Fibroblast of pulmonary artery (primary cell): ENCODE data around the gene OPRPN.

ENCODE experiments used
- DNase-seq: peaks from one replicate; pipeline ENCODE4 v3.0.0-alpha.2; 2010; ENCODE audit warnings: low read depth
- H3K4me3 ChIP-seq: replicated peaks from 2 replicates; pipeline ENCODE4 v1.5.1; 2011; ENCODE audit warnings: low read depth, mild to moderate bottlenecking, control low read depth, low read length, moderate library complexity
- TF ChIP-seq, protein P1 (sequence below): IDR thresholded peaks from 2 replicates; pipeline ENCODE4 v1.5.1; 2011; ENCODE audit warnings: mild to moderate bottlenecking, control low read depth, low read length, inconsistent platforms; ENCODE audit errors: missing control alignments

OPRPN gene

DNA sequence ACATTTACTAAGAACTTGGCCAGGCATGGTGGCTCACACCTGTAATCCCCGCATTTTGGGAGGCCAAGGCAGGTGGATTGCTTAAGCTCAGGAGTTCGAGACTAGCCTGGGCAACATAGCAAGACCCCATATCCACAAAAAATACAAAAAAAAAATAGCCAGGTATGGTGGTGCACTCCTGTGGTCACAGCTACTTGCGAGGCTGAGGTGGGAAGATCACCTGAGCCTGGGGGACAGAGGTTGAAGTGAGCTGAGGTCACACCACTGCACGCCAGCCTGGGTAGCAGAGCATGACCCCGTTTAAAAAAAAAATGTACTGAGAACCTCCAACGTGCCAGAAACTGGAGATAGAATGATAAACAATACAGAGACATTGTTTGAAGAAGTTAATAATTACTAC, 8.0 kb downstream of the OPRPN start:
- TF ChIP-seq, protein P1, sequence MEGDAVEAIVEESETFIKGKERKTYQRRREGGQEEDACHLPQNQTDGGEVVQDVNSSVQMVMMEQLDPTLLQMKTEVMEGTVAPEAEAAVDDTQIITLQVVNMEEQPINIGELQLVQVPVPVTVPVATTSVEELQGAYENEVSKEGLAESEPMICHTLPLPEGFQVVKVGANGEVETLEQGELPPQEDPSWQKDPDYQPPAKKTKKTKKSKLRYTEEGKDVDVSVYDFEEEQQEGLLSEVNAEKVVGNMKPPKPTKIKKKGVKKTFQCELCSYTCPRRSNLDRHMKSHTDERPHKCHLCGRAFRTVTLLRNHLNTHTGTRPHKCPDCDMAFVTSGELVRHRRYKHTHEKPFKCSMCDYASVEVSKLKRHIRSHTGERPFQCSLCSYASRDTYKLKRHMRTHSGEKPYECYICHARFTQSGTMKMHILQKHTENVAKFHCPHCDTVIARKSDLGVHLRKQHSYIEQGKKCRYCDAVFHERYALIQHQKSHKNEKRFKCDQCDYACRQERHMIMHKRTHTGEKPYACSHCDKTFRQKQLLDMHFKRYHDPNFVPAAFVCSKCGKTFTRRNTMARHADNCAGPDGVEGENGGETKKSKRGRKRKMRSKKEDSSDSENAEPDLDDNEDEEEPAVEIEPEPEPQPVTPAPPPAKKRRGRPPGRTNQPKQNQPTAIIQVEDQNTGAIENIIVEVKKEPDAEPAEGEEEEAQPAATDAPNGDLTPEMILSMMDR: no peak
- no peak overlapping the region for H3K4me3 ChIP-seq
- no peak for DNase-seq

DNA sequence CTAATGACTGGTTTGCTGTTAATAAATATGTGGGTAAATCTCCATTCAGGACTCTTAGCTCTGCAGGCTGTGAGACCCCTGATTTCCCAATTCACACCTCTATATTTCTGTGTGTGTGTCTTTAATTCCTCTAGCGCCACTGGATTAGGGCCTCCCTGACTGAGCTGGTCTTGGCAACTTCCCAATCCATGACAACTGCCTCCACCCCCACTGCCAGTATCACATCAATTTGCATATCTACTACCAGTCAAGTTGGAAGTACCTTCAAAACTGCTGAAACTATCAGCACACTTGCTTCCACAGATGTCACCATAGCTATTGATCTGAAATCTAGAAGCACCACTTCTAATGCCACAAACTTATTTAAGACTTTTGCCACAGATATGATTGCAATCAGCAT, 27.6 kb downstream of the OPRPN start:
- no peak overlapping the region for H3K4me3 ChIP-seq
- DNase-seq: no peak
- TF ChIP-seq, protein P1: no peak

DNA sequence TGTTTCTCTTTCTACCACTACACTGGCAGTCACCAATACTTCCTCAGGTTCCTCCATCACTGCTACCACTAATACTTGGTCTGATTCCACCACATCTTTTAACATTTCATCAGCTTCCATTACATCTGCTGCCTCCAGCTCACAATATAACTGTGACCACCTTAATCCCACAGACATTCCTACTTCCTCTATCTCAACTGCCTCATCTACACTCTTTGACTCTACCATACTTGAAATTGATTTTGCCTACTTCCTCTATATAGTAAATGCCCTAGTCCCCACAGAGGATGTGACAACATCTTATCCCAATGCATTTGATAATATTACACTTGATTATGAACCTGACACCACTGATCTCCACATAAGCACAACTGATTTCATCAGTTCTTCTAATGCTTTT, 29.0 kb downstream of the OPRPN start:
- no peak for DNase-seq
- TF ChIP-seq, protein P1: no peak
- no peak overlapping the region for H3K4me3 ChIP-seq

- TF ChIP-seq, protein P1: no peak
- DNase-seq: no peak
- H3K4me3 ChIP-seq: no peak overlapping the region
These were observed 39.5 kb downstream of the OPRPN start for GRCh38 chr4:70437197-70437596.

DNA sequence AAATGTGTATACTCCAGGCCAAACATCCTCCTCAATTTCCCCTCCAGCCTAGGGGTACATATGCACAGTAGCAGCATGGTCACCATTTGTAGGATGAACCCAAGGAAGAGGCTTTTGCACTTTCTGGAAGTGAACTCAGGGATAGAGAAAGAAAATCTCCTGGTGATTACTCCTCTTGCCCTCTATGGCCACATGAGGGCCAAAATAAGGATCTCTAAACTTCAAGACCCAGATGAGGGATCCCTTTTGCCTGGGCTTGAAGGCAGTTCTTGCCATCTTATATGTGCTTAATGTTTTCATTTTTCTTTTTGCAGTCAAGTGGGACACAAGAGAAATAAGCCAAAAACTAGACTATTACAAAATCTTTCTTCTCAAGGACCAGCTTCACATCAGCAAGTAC, 44.7 kb downstream of the OPRPN start:
- no peak for DNase-seq
- H3K4me3 ChIP-seq: no peak overlapping the region
- TF ChIP-seq, protein P1: no peak

- TF ChIP-seq, protein P1: no peak
- no peak for DNase-seq
These were observed 45.6 kb downstream of the OPRPN start for GRCh38 chr4:70443329-70443728.

GRCh38 chr4:70449220-70449619, 51.5 kb downstream of the OPRPN start:
- no peak overlapping the region for H3K4me3 ChIP-seq
- no peak for DNase-seq
- TF ChIP-seq, protein P1: no peak

More at GRCh38 chr4:70443329-70443728, 45.6 kb downstream of the OPRPN start:
- no peak overlapping the region for H3K4me3 ChIP-seq
